Measurements from ENCODE around the gene NT5C.

DNA sequence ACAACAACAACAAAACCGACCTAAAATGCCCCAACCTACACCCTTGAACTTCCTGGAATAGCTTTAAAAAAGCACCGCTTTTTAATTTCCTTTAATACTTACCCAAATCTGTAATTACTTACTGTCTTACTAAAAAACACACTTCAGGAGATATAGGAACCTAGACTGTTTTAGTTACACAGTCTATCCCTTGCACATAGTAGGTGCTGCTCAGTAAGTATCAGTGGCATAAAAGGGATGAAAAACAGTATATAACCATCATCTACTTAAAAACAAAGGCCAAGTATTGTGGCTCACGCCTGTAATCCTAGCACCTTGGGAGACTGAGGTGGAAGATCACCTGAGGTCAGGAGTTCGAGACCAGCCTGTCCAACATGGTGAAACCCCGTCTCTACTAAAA is 45.1 kb upstream of the NT5C start:
- TF ChIP-seq, protein P1, sequence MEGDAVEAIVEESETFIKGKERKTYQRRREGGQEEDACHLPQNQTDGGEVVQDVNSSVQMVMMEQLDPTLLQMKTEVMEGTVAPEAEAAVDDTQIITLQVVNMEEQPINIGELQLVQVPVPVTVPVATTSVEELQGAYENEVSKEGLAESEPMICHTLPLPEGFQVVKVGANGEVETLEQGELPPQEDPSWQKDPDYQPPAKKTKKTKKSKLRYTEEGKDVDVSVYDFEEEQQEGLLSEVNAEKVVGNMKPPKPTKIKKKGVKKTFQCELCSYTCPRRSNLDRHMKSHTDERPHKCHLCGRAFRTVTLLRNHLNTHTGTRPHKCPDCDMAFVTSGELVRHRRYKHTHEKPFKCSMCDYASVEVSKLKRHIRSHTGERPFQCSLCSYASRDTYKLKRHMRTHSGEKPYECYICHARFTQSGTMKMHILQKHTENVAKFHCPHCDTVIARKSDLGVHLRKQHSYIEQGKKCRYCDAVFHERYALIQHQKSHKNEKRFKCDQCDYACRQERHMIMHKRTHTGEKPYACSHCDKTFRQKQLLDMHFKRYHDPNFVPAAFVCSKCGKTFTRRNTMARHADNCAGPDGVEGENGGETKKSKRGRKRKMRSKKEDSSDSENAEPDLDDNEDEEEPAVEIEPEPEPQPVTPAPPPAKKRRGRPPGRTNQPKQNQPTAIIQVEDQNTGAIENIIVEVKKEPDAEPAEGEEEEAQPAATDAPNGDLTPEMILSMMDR (IDR thresholded peaks at IDR 0.05), result no peak
- TF ChIP-seq POLR2A (IDR thresholded peaks at IDR 0.05), result no peak
- no peak for TF ChIP-seq EP300 (IDR thresholded peaks at IDR 0.05)

All from gastroesophageal sphincter (tissue), 3 donors.